T-helper 2 cell (primary cell): Measurements from ENCODE around the gene NAPSA.
"Not testable (repeated sequence)": the region's sequence is repeated elsewhere in the genome, so short reads cannot be mapped to it uniquely, and the experiment has no call there.

Experiments
- DNase-seq, 5 experiments: peaks; one replicate each; pipeline versions ENCODE4 v3.0.0 to v3.0.0-alpha.2; 2012 to 2022
- total RNA-seq, 2 donors: gene quantifications; one replicate each; lab custom pipeline; 2026; lab: John Stamatoyannopoulos, UW

Gene NAPSA
- total RNA-seq = 0.62 to 0.74 reads per million in 2 donors

DNA sequence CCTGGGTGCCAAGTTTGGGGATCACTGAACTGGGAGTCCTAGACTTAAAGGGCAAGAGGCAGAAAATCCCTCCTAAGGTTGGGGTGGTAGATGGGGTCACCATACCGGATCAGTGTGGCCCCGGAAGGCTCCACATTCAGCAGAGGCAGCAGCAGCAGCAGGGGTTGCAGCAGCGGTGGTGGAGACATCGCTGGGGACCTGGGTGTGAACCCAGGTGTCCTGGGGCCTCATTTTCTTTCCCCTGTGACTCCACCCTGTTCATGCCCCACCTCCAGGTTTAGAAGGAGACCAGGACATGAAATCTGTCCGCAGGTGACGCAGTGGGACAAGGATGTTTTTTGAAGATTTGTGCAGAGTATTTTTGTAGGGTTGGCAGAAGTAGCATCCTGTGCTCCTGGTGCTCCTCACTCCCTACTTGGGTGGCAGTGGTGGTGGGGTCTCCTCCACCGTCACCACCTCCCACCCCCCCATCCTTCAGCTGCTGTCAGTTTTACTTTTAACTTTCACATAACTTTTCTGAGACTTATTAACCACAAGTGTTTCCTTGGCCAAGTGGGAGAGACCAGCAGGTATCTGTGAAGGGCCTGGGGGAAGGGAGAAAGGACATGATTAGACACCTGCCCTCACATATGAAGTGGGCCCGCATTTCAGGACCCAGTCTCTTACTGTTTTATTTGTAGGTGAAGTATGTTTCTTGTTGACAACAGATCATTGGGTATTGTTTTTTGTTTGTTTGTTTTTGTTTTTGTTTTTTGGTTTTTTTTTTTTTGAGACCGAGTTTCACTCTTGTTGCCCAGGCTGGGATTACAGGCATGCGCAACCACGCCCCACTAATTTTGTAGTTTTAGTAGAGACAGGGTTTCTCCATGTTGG, at the start of gene NAPSA:
Gene NAPSA, minus strand, starts transcription at position 206 of the 873 bp plus-strand sequence. Its CDS starts 18 bp downstream, at position 188.
- no peak for DNase-seq

DNA sequence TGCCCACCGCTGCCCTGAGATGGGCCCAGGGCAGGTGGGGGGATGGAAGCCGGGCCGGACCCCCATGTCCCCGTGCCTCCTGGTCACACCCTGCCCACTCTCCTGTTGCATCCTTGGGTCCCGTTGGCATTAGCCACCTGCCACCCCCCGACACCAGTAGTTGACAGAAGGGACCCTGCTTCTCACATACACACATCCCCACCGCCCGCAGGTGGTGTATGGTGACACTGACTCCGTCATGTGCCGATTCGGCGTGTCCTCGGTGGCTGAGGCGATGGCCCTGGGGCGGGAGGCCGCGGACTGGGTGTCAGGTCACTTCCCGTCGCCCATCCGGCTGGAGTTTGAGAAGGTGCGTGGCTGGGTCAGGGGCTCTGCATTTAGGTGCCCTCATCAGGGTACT, 48.1 kb upstream of the NAPSA start:
- no peak for DNase-seq

- DNase-seq = no peak
Measured at GRCh38 chr19:50413096-50413495, 47.7 kb upstream of the NAPSA start.

GRCh38 chr19:50412419-50412818, 47.0 kb upstream of the NAPSA start:
- DNase-seq = no peak

GRCh38 chr19:50410109-50410508, 44.7 kb upstream of the NAPSA start:
- no peak for DNase-seq

- no peak for DNase-seq
Measured at GRCh38 chr19:50409347-50409746, 43.9 kb upstream of the NAPSA start.

DNA sequence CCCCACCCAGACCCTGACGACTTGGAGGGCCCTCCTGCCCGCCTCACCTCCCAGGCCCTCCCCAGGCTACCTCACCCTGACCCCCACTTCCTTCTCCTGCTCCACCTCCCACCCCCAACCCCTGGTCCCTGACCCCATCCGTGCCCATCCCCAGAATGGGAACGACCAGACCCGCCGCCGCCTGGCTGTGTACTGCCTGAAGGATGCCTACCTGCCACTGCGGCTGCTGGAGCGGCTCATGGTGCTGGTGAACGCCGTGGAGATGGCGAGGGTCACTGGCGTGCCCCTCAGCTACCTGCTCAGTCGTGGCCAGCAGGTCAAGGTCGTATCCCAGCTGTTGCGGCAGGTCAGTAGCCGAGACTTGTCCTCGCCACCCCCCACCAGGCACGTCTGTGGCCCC, 41.4 kb upstream of the NAPSA start:
- DNase-seq = no peak

GRCh38 chr19:50406156-50406820, 40.8 kb upstream of the NAPSA start:
- no peak for DNase-seq

GRCh38 chr19:50402544-50403301, 37.3 kb upstream of the NAPSA start:
- DNase-seq = no peak

- DNase-seq = no peak
Measured at GRCh38 chr19:50401605-50402450, 36.4 kb upstream of the NAPSA start.

GRCh38 chr19:50399368-50399745, 33.9 kb upstream of the NAPSA start:
- no peak for DNase-seq

- no peak for DNase-seq
Measured at GRCh38 chr19:50398675-50399367, 33.4 kb upstream of the NAPSA start.

- DNase-seq = no peak
Measured at GRCh38 chr19:50394017-50394416, 28.6 kb upstream of the NAPSA start.

DNA sequence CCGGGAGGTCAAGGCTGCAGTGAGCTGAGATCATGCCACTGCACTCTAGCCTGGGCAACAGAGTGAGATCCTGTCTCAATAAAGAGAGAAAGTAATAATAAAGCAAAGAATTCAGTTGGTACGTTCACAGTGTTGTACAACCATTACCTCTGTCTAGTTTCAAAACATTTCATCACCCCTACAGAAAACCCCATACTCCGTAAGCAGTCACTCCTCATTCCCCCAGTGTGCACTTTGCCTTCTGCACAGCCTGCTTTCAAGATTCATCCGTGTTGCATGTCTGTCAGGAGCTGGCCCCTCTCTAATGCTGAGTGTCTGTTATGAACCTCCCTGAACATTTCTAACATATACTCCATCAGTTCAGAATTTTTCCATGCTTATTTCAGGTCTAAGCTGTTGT, 28.1 kb upstream of the NAPSA start:
- no peak for DNase-seq

- no peak for DNase-seq
Measured at GRCh38 chr19:50392759-50393158, 27.3 kb upstream of the NAPSA start.

DNA sequence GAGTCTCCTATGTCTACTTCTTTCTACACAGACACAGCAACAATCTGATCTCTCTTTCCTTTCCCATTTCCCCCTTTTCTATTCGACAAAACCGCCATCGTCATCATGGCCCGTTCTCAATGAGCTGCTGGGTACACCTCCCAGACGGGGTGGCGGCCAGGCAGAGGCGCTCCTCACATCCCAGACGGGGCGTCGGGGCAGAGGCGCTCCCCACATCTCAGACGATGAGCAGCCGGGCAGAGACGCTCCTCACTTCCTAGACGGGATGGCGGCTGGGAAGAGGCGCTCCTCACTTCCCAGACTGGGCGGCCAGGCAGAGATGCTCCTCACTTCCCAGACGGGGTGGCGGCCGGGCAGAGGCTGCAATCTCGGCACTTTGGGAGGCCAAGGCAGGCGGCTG, 25.5 kb upstream of the NAPSA start:
- DNase-seq = not testable (repeated sequence)

GRCh38 chr19:50390295-50390694, 24.9 kb upstream of the NAPSA start:
- DNase-seq = not testable (repeated sequence)

GRCh38 chr19:50387868-50388245, 22.4 kb upstream of the NAPSA start:
- DNase-seq = no peak

DNA sequence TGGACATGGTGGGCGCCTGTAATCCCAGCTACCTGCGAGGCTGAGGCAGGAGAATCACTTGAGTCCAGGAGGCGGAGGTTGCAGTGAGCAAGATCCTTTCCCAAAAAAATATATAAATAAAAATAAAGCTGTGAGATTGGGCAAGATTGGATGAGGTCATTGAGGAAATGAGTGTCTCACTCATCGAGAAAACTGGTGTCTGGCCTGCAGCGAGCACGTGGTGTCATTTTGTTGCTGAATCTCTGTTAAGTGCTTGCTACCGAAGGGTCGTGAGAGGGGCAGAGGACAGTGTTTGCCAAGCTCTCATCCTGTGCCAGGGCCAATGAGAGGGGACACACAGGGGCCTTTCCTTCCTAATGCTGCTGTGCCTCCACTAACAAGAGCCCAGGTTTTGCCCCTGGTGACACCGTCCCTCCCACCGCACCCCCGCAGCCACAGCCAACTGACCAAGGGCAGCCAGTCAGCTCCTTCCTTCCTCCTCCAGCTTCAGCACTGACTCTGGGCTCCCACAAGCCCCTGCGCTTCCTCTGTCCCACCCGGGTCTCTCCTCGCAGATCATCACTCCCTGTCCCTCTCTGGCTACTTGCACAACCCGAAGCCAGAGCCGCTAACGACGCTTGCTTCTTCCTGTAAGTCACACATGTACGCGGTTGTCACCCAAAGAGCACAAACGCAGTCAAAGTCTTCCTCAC, 21.9 kb upstream of the NAPSA start:
- no peak for DNase-seq

DNA sequence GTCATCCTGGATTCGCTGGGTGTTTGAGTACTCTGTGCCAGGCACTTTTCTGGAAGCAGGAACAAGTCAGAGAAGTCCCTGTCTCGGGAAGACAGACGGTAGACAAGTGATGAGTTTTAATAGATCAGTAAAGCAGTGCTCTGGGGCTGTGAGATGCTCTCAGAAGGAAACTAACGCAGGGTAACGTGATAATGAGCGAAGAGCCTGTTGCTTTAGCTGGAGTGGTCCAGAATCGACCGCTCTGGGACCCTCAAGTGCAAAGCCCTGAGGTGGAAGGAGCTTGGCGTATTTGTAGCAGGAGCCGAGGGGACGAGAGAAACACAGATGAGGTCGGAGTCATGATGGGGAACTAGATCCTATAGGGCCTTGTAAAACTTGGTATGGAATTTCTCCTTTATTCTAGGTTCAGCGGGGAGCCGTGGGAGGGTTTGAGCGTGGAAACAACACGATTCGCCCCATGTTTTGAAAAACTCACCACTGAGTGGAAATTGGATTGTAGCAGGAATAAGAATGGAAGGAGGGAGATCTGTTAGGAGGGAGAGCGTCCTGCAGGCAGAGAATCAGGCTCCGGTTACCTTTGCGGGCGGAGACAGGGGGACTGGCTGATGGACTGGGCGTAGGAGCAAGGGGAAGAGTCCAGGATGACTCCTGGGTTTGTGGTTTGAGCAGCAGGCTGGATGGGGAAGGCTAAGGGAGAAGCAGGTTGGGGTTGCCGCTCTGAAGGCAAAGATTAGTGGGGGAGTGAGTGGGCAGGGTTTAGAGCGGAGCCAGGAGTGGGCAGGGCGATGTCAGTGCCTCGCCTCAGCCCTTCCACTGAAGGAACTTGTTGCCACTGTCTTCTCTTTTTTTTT, 19.5 kb upstream of the NAPSA start:
- no peak for DNase-seq
